NCI-H2196 treated with DMSO at 0.1 percent for 48 hours (cell line): ENCODE measurements around the gene TTC5.
"Not testable (repeated sequence)": the region's sequence is repeated elsewhere in the genome, so short reads cannot be mapped to it uniquely, and the experiment has no call there.

ENCODE experiments used
- DNase-seq: peaks from one replicate; lab custom pipeline; 2025; ENCODE audit not compliant: unreplicated experiment; lab: John Stamatoyannopoulos, UW

TTC5 gene

GRCh38 chr14:20306079-20306423, 300 bp upstream of the TTC5 start:
- no peak for DNase-seq

GRCh38 chr14:20302042-20302755, 3.6 kb downstream of the TTC5 start:
- DNase-seq, result no peak

GRCh38 chr14:20295067-20295466, 10.7 kb downstream of the TTC5 start:
- no peak for DNase-seq

GRCh38 chr14:20294636-20295035, 11.1 kb downstream of the TTC5 start:
- DNase-seq, result no peak

- DNase-seq, result not testable (repeated sequence)
These were observed 23.8 kb downstream of the TTC5 start for GRCh38 chr14:20281998-20282397.

- DNase-seq, result not testable (repeated sequence)
These were observed 25.5 kb downstream of the TTC5 start for GRCh38 chr14:20280265-20280664.

GRCh38 chr14:20278414-20278813, 27.3 kb downstream of the TTC5 start:
- DNase-seq, result no peak

GRCh38 chr14:20277409-20277808, 28.3 kb downstream of the TTC5 start:
- DNase-seq, result no peak

- no peak for DNase-seq
These were observed 31.7 kb downstream of the TTC5 start for GRCh38 chr14:20274062-20274461.

- DNase-seq, result not testable (repeated sequence)
These were observed 41.4 kb downstream of the TTC5 start for GRCh38 chr14:20264361-20264760.

- DNase-seq, result no peak
These were observed 43.1 kb downstream of the TTC5 start for GRCh38 chr14:20262642-20263128.

- DNase-seq, result no peak
These were observed 58.0 kb downstream of the TTC5 start for GRCh38 chr14:20247646-20248246.
